Aorta (tissue), 5 donors: ENCODE results near the gene PPM1B. TPM values are rescaled to one million over a fixed set of nuclear protein-coding genes. Genes with fewer than 3 reads are reported as not detected.
"Not testable (repeated sequence)": the region's sequence is repeated elsewhere in the genome, so short reads cannot be mapped to it uniquely, and the experiment has no call there.

ENCODE experiments used
- ATAC-seq: fragments of 200-7000 bp; cut with Tn5 transposase; one replicate; pipeline ENCODE4 v1.9.1; 2022; ENCODE audit warnings: moderate library complexity; ENCODE audit not compliant: low FRiP score
- DNase-seq, 2 donors: peaks; one replicate each; pipeline ENCODE4 v3.0.0-alpha.2; 2020
- H3K27ac ChIP-seq, 2 donors: one replicate each; pipeline ENCODE4 v1.5.1; 2013; ENCODE audit warnings: low read length in 2 of 2, mild to moderate bottlenecking in 2 of 2, moderate library complexity in 2 of 2, control low read depth in 1 of 2, inconsistent platforms in 1 of 2, low read depth in 1 of 2
- H3K27me3 ChIP-seq, 2 donors: one replicate each; pipeline ENCODE4 v1.6.1; 2013; ENCODE audit warnings: control low read depth in 1 of 2, low read length in 1 of 2, mild to moderate bottlenecking in 1 of 2, moderate library complexity in 1 of 2; ENCODE audit not compliant: insufficient read depth in 2 of 2, control insufficient read depth in 1 of 2
- H3K36me3 ChIP-seq, 2 donors: one replicate each; pipeline ENCODE4 v1.6.1; 2013; ENCODE audit warnings: control low read depth in 1 of 2, low read length in 1 of 2, mild to moderate bottlenecking in 1 of 2; ENCODE audit not compliant: insufficient read depth in 2 of 2, control insufficient read depth in 1 of 2
- H3K4me1 ChIP-seq, 2 donors: one replicate each; pipeline ENCODE4 v1.6.1; 2013; ENCODE audit warnings: low read length in 2 of 2, control low read depth in 1 of 2, mild to moderate bottlenecking in 1 of 2, moderate library complexity in 1 of 2; ENCODE audit not compliant: insufficient read depth in 2 of 2, control insufficient read depth in 1 of 2
- H3K4me3 ChIP-seq, 2 donors: one replicate each; pipeline ENCODE4 v1.5.1; 2013; ENCODE audit warnings: low read length in 2 of 2, control low read depth in 1 of 2, mild to moderate bottlenecking in 1 of 2
- H3K9me3 ChIP-seq: one replicate; pipeline ENCODE4 v1.6.1; 2013; ENCODE audit warnings: mild to moderate bottlenecking, low read length; ENCODE audit not compliant: control insufficient read depth
- WGBS, 2 donors: extraction: QIAGEN DNeasy Blood & Tissue Kit; methylation state at CpG; one replicate each; pipeline ENCODE4 v1.1.7; 2013; 5-methylcytosine and 5-hydroxymethylcytosine counted together
- intact Hi-C, 2 donors: fragments of 100-400 bp; cut with DNase I; formaldehyde crosslinking; loops; one replicate each; pipeline versions ENCODE4 v1.14.2 to v1.15.0; 2022
- polyA plus RNA-seq, 2 donors: library from polyadenylated mRNA; stranded (reverse); fragments of 200-250 nt; gene quantifications; one replicate each; pipeline ENCODE4 v1.2.3, GENCODE V29; 2013
- total RNA-seq, 2 donors: library from RNA; stranded (reverse); fragmentation: NEBNext Ultra II Directional; extraction: Animal tissue kit (Norgen Biotek cat#: 25700); gene quantifications; one replicate each; pipeline ENCODE4 v1.2.1, GENCODE V29; 2021
- donor health status: healthy with polysubstance abuse.
- donor health status: Bipolar disorder and iron deficiency.
- donor health status: DM: no; HTN: no; CAD: no.
- donor health status: DM: no; HTN: no; CAD: no.
- donor health status: DM: yes; HTN: yes; CAD: no.

The PPM1B gene
- total and polyA plus RNA-seq, 4 donors = 42.1 to 75.6 (median 50.3) TPM

GRCh38 chr2:44255704-44256103, 87.0 kb downstream of the PPM1B start:
- ATAC-seq, H3K27ac ChIP-seq, H3K27me3 ChIP-seq, H3K9me3 ChIP-seq, H3K4me3 ChIP-seq, intact Hi-C loops, H3K4me1 ChIP-seq, H3K36me3 ChIP-seq, DNase-seq: not testable (repeated sequence)
- 97% methylated on average over 3 of the region's 3 CpGs for WGBS, 2 donors

- H3K9me3 ChIP-seq, H3K4me1 ChIP-seq, ATAC-seq, H3K36me3 ChIP-seq, intact Hi-C loops, DNase-seq, H3K4me3 ChIP-seq, H3K27me3 ChIP-seq, H3K27ac ChIP-seq: not testable (repeated sequence)
- 96% methylated on average over 1 of the region's 1 CpG for WGBS, 2 donors
Observed at GRCh38 chr2:44257802-44258201, 89.1 kb downstream of the PPM1B start.

- peak; percentile 49 for ATAC-seq
- H3K4me1 ChIP-seq = peaks cover 0 to 9% of the 10 kb centered on the region in 2 donors
Observed at GRCh38 chr2:44267269-44267795, 98.7 kb downstream of the PPM1B start.

GRCh38 chr2:44267796-44268648, 99.3 kb downstream of the PPM1B start:
- intact Hi-C loops = loop anchor here in 1 of 2 donors (2.0 kb wide), 1 partner anchor 99 kb away; the partner anchor contains the start of gene PPM1B
- Histone ChIP-seq H3K36me3 (no peaks in the 10 kb centered on the region), H3K9me3 (no peaks in the 10 kb centered on the region), H3K4me3 (no peak overlapping the region), H3K27ac (peak overlapping the region; percentile 83), H3K4me1 (peaks cover 0 to 9% of the 10 kb centered on the region in 2 donors), H3K27me3 (no peaks in the 10 kb centered on the region)
- no peak for DNase-seq
- 2 to 7% methylated on average over 7 of the region's 7 CpGs for WGBS, 2 donors
- ATAC-seq = peak; percentile 92

More at GRCh38 chr2:44267269-44267795, 98.7 kb downstream of the PPM1B start:
- no peak overlapping the region for H3K4me3 ChIP-seq
- H3K27me3 ChIP-seq = no peaks in the 10 kb centered on the region
- H3K27ac ChIP-seq = peak overlapping the region; percentile 61 to 100
- WGBS, 2 donors = 8 to 12% methylated on average over 3 of the region's 3 CpGs
- no peaks in the 10 kb centered on the region for H3K9me3 ChIP-seq
- intact Hi-C loops = no loop called here
- no peak for DNase-seq
- H3K36me3 ChIP-seq = no peaks in the 10 kb centered on the region

DNA sequence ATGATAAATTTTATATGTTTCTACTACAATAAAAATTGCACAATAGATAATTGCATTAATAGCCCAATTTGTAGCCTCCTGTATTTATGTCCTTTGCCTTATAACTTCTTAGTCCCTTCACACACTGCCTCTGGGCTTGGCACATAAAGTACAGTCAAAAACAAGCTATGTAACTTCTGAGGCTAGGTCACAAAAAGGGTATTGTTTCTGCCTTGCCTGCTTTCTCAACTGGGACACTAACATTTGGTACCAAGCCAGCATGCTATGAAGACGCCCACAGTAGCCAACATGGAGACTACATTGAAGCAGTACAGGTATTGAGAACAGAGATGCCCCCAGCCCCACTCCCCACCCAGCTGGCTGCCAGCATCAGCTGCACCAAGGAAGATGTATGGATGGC, 101.2 kb downstream of the PPM1B start:
- H3K36me3 ChIP-seq = no peaks in the 10 kb centered on the region
- no peak for DNase-seq
- intact Hi-C loops = loop anchor here in 1 of 2 donors (2.0 kb wide), 1 partner anchor 101 kb away; the partner anchor contains the start of gene PPM1B
- no peak for ATAC-seq
- H3K9me3 ChIP-seq = no peaks in the 10 kb centered on the region
- peak overlapping the region in 1 of 2 donors; percentile 35 for H3K27ac ChIP-seq
- 73 to 81% methylated on average over 1 of the region's 1 CpG for WGBS, 2 donors
- H3K4me3 ChIP-seq = no peak overlapping the region
- H3K27me3 ChIP-seq = no peaks in the 10 kb centered on the region
- H3K4me1 ChIP-seq = peaks cover 0 to 9% of the 10 kb centered on the region in 2 donors

DNA sequence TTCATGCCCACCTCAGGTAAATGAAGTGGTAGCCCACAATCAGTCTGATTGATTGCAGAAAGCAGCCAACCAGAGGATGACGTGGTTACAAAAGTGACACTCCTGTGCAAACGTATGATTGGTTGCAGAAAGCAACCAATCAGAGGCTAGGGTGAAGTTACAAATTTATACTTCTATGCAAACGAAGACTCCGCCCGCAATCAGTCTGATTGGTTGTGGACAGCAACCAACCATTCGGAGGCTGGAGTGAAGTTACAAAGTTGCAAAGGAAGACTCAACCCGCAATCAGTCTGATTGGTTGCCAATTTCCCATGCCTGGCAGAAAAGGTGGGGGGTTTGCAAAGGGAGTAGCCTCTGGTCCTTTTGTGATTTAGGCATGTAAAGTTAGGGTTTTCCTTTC, 102.6 kb downstream of the PPM1B start:
- Histone ChIP-seq H3K27me3 (no peaks in the 10 kb centered on the region), H3K9me3 (no peaks in the 10 kb centered on the region), H3K4me1 (peaks cover 3 to 8% of the 10 kb centered on the region in 2 donors), H3K27ac (no peak overlapping the region), H3K36me3 (no peaks in the 10 kb centered on the region), H3K4me3 (no peak overlapping the region)
- ATAC-seq = no peak
- WGBS, 2 donors = 95 to 98% methylated on average over 7 of the region's 7 CpGs
- DNase-seq = no peak
- intact Hi-C loops = no loop called here

DNA sequence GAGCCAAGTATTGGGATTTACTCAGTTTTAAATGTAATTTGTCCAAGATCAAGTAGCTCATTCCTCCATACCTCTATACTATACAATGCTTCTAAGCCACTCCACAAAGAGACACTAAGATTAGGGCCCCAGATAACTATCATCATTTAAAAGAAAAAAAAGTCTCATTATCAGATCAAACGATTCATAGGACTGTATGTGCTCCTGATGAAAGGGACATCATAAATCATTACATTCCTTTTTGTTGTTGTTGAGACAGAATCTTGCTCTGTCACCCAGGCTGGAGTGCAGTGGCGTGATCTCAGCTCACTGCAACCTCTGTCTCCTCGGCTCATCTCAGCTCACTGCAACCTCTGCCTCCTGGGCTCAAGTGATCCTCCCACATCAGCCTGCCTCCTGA, 104.4 kb downstream of the PPM1B start:
- no peak for ATAC-seq
- WGBS, 2 donors = 73 to 76% methylated on average over 3 of the region's 3 CpGs
- Histone ChIP-seq H3K9me3 (no peaks in the 10 kb centered on the region), H3K27ac (no peak overlapping the region), H3K4me1 (peaks cover 3 to 4% of the 10 kb centered on the region in 2 donors), H3K36me3 (no peaks in the 10 kb centered on the region), H3K4me3 (no peak overlapping the region), H3K27me3 (no peaks in the 10 kb centered on the region)
- intact Hi-C loops = no loop called here
- DNase-seq = no peak

- DNase-seq = no peak
- H3K4me3 ChIP-seq = no peak overlapping the region
- H3K27me3 ChIP-seq = no peaks in the 10 kb centered on the region
- ATAC-seq = no peak
- no peak overlapping the region for H3K27ac ChIP-seq
- intact Hi-C loops = no loop called here
- 84 to 87% methylated on average over 2 of the region's 2 CpGs for WGBS, 2 donors
- H3K4me1 ChIP-seq = peaks cover 3 to 4% of the 10 kb centered on the region in 2 donors
- H3K9me3 ChIP-seq = no peaks in the 10 kb centered on the region
- no peaks in the 10 kb centered on the region for H3K36me3 ChIP-seq
Observed at GRCh38 chr2:44273596-44273995, 104.9 kb downstream of the PPM1B start.

DNA sequence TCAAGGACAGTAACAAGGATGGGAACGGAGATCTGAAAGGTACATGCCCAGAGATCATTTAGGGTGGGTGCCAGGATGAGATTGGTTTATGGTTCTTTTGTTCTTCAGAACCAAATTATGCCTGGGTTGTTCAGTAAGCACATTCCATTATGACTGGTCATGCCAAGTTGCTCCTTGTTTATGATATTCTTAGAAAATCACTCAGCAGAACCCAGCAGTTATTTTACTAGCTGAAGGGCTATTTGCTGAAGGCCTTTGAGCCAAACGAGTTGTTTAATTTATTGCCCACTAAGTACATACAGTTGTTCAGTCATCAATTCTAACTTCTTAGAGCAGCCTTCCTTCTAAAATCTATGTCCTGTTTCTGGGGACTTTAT, 107.2 kb downstream of the PPM1B start:
- H3K4me1 ChIP-seq = peaks cover 0 to 3% of the 10 kb centered on the region in 2 donors
- no peak overlapping the region for H3K4me3 ChIP-seq
- H3K27ac ChIP-seq = peak overlapping the region in 1 of 2 donors; percentile 30
- intact Hi-C loops = no loop called here
- ATAC-seq (peak; percentile 46), DNase-seq (no peak)
- H3K9me3 ChIP-seq = no peaks in the 10 kb centered on the region
- no peaks in the 10 kb centered on the region for H3K36me3 ChIP-seq
- WGBS, 2 donors = 17 to 19% methylated on average over 2 of the region's 2 CpGs
- no peaks in the 10 kb centered on the region for H3K27me3 ChIP-seq
